ENCODE results near the gene TFAP2A.

TFAP2A gene

GRCh38 chr6:10418862-10419748, 4.2 kb upstream of the TFAP2A start:
- ChIA-PET POLR2A (ENCODE audit: low non-redundant PET) (interaction anchor here (0.5 to 0.6 kb wide), 2 partner anchors 12 to 299 kb away, joined by 4 to 6 read pairs; no protein-coding TSS in a partner anchor), CTCF (interaction anchor here (0.5 to 0.7 kb wide), 4 partner anchors 11 to 529 kb away, joined by 3 to 5 read pairs (median 4); no protein-coding TSS in a partner anchor)
- DNase-seq (ENCODE audit: low spot score): peak; percentile 77
- peak overlapping the region; percentile 77 for H3K27ac ChIP-seq
- TF ChIP-seq CTCF (conservative IDR thresholded peaks at IDR 0.05; ENCODE audit: low read depth): no peak

DNA sequence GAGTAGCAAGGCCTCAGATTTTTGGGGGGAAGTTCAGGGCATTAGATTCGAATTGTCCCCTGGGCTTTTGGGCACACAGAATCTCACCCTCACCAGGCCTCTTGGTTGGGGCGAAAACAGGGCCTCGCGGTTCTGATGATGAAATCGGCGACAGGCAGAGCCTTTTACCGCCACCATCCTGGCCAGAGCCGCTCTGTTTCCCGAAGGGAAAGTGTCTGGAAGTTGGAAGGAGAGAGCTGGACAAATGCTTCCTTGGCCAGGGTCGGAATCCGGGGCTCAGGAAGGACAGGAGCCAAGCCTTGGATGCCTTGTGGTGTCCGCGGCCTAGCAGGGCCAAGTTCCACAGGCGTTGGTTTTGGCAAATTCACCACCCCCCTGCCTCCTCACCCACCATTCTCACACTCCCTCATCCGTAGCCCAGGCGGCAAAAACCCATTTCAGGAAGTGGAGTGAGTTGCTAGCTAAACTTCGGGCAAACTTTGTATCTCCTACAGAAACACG, 3.5 kb upstream of the TFAP2A start:
- no peak for DNase-seq (ENCODE audit: low spot score)
- no peak for TF ChIP-seq CTCF (conservative IDR thresholded peaks at IDR 0.05; ENCODE audit: low read depth)
- H3K27ac ChIP-seq: peak overlapping the region; percentile 77
- POLR2A ChIA-PET (ENCODE audit: low non-redundant PET): no interaction called here
- CTCF ChIA-PET: interaction anchor here (0.5 to 0.6 kb wide), 2 partner anchors 17 to 1707 kb away, joined by 3 read pairs; no protein-coding TSS in a partner anchor

- no peak for TF ChIP-seq CTCF (conservative IDR thresholded peaks at IDR 0.05; ENCODE audit: low read depth)
- CTCF ChIA-PET: interaction anchor here (0.6 kb wide), 1 partner anchor 1707 kb away, joined by 3 read pairs; no protein-coding TSS in a partner anchor
- H3K27ac ChIP-seq: peak overlapping the region; percentile 77
- no peak for DNase-seq (ENCODE audit: low spot score)
- POLR2A ChIA-PET (ENCODE audit: low non-redundant PET): no interaction called here
These were observed 2.8 kb upstream of the TFAP2A start for GRCh38 chr6:10417681-10418104.

- TF ChIP-seq CTCF (conservative IDR thresholded peaks at IDR 0.05; ENCODE audit: low read depth): no peak
- POLR2A ChIA-PET (ENCODE audit: low non-redundant PET): no interaction called here
- DNase-seq (ENCODE audit: low spot score): no peak
- H3K27ac ChIP-seq: peak overlapping the region; percentile 99
- CTCF ChIA-PET: interaction anchor here (0.6 kb wide), 1 partner anchor 11 kb away, joined by 5 read pairs; no protein-coding TSS in a partner anchor
These were observed 2.2 kb upstream of the TFAP2A start for GRCh38 chr6:10416863-10417641.

GRCh38 chr6:10416516-10416862, 1.6 kb upstream of the TFAP2A start:
- CTCF ChIA-PET: interaction anchor here (0.6 to 4.5 kb wide), 2 partner anchors 12 to 13 kb away, joined by 5 to 26 read pairs; no protein-coding TSS in a partner anchor

More at GRCh38 chr6:10416516-10416862, 1.6 kb upstream of the TFAP2A start:
- no peak for TF ChIP-seq CTCF (conservative IDR thresholded peaks at IDR 0.05; ENCODE audit: low read depth)
- peak overlapping the region; percentile 99 for H3K27ac ChIP-seq
- POLR2A ChIA-PET (ENCODE audit: low non-redundant PET): interaction anchor here (1.9 kb wide), 1 partner anchor 10 kb away, joined by 5 read pairs; no protein-coding TSS in a partner anchor
- DNase-seq (ENCODE audit: low spot score): no peak
